Forelimb muscle (tissue), 1 donor: ENCODE data around the gene LDB3. TPM values are rescaled to one million over a fixed set of nuclear protein-coding genes. Genes with fewer than 3 reads are reported as not detected.

Source experiments
- DNase-seq: peaks from one replicate; pipeline ENCODE4 v3.0.0-alpha.2; 2013; ENCODE audit warnings: low read depth
- polyA plus RNA-seq: library from polyadenylated mRNA; unstranded; fragments of 120-200 nt; gene quantifications from one replicate; pipeline ENCODE4 v1.2.1, GENCODE V29; 2013; ENCODE audit not compliant: insufficient read length

Gene LDB3
- polyA plus RNA-seq, 1 donor = 992 TPM

DNA sequence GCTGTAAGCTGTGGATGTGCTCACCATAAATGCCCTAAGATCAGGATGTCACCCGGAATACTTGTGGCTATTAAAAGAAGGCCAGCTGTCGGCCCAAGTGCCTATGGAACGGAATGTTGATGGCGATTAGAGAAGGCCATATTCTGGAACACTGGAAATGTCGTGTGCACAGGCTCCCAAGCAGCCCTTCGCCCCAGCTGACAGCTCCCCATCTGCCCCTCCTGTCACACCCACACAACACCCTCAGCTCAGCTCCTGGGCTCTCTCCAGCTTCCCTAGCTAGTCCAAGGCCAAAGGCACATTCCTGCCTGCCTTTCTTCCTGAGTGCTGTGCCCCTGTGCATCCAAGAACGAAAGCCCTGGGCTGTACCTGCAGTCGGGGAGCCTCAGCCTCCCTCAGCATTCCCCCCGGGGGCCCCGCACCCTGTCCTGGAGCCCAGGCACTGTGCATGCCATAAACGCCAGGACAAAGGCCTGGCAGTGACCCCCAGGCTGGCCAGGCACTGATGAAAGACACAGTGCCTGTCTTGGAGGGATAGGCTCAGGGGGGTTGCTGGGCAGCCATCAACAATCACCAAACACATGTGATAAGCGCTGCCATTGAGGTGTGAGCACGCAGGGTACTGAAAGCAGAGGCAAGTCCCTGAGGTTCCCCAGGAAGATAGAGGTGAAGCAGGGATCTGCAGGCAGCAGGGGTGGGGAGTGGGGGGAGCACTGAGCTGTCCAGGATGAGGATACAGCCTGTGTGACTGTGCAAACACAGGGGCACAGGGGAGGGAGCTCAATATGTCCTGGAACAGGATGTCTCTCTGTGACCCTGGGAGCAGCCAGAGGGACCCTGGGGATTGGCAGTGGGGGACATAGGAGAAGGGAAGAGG, 3.7 kb upstream of the LDB3 start:
- DNase-seq = no peak

- no peak for DNase-seq
These were observed 3.1 kb upstream of the LDB3 start for GRCh38 chr10:86665218-86665607.

GRCh38 chr10:86665868-86666267, 2.4 kb upstream of the LDB3 start:
- no peak for DNase-seq

DNA sequence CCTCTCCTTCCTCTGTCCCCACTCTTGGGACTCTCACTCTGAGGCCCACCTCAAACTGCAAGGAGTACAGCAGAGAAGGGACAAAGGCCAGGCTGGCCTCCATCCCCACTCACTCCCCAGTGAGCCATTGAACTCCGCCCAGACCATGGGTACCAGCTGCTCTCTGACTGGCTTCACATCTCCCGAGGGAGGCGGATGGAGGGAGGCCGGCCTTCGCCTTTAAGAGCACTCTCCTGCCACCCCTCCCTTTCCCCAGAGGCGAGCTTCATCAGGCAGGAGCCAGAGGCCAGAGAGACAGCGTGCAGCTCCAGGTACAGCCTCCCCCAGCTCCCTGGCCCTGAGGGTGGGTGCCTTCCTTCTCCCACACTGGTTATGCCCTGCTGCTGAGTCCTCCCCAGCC, 1.8 kb upstream of the LDB3 start:
- DNase-seq = no peak

GRCh38 chr10:86667421-86668181, 710 bp upstream of the LDB3 start:
- no peak for DNase-seq

DNA sequence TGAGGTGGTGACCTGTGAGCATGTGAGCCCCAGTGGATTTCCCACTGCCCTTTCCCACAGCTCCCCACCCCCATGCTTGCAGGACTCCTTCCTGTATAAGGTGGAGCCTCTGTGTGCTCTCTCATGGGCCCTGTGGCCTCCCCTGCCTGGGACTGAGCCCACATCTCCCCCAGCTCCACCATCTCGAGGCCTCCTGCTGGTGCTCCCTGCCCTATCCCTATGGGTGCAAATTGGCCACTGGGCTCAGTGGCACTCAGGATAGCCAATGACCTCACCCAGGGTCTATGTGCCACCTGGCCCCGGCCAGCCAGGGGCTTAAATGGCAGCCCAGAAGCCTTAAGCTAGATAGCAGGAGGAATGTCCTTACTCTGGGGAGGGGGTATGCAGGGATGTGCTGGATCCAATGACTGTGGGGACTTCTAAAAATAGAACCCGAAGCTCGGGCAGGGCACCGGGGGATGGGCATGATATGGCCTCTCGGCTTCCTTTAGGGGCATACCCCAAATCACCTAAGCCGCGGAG, 2.0 kb downstream of the LDB3 start:
- DNase-seq = no peak

DNA sequence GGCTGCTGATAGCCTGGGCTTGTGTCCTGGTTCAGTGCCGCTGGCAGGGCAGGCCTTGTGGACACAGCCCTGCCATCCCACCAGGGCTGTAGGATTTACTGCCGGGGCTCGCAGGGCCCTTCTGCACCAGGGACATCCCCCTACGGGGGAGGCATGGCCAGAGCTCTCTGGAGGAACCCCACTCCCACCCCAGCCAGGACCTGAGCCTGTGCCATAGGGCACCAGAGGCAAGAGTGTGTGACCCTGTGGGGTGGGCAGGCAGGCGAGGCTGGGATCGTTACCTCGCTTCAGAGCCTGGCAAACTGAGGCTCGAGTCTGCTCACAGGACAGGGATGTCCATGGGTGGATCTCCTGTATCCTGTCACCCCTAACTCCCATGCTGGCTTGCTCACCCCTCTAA, 2.6 kb downstream of the LDB3 start:
- DNase-seq = no peak

- no peak for DNase-seq
These were observed 3.1 kb downstream of the LDB3 start for GRCh38 chr10:86671419-86671818.

- DNase-seq = no peak
These were observed 3.8 kb downstream of the LDB3 start for GRCh38 chr10:86671985-86672710.

DNA sequence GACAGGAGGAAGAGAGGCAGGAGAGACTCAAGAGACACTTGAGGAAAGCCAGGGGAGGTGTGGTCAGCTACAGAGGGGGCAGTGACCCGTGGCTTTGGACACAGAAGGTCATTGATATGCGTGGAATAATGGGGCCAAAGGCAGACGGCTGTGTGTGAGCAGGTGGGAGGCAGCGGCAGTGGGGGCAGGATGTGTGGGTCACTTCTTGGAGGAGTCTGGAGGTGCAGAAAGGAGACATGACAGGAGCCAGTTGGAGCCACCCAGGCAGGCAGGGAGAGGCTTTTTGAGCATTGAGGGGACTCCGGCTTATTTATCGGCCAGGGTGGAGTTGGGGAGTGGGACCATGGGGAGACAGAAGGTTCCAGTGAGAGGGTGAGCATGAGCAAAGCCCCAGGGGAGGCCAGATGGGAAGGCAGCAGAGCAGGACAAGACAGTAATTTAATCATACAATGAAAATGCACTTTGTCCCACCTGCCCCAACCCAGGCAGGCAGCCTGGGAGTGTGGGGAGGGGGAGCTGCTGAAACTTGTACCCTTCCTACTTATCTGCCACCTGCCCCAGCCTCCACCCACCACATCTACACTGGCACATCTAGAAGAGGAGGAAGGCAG, 5.0 kb downstream of the LDB3 start:
- no peak for DNase-seq

GRCh38 chr10:86673827-86674581, 5.7 kb downstream of the LDB3 start:
- no peak for DNase-seq

DNA sequence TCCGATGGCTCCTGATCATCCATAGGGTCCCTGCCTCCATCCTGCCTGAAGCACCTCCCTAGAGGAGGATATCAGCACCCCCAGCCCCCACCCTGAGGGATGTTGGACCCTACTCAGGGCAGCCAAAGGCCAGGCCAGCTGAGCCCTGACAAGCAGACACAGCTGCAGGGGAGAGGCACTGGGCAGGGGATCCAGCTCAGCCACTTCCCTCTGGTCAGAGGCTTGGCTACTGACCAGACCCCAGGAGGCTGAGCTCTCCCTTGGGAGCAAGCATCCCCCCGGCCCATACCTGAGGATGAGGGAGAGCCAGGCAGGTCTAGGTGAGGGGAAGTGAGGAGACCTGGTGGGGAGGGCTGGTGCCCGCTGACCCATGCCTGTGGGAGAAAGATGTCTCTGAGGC, 6.6 kb downstream of the LDB3 start:
- no peak for DNase-seq

- DNase-seq = no peak
These were observed 9.1 kb downstream of the LDB3 start for GRCh38 chr10:86677374-86677773.

DNA sequence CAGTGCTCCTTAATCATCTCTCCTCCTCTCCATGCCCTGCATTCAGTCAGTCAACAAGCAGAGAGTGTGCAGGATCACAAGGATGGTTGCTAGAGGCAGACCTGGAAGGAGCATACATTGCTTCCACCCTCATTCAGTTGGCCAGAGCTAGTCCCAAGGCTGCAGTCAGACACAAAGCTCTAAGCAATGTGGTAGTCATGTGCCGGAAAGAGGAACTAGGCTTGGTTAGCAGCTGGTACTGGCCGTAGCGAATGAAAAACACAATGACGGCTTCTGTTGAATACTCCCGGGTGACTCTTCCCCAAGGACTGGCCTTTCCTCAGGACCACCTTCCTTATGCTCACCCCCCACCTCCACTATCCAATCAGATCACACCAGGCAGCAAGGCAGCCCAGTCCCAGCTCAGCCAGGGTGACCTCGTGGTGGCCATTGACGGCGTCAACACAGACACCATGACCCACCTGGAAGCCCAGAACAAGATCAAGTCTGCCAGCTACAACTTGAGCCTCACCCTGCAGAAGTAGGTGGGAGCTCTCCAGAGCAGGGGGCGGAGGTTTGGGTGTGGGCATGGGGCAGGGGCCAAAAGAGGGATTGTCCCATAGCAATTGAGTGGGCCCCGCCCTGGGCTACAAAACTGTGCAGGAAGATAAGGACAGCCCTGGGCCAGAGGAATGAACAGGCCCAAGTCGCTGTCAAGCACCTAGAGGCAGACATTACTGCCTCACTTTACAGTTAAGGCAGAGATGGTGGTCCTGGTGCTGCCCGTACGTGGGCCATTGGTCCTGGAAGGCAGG, 10.9 kb downstream of the LDB3 start:
- no peak for DNase-seq

- DNase-seq = no peak
These were observed 12.7 kb downstream of the LDB3 start for GRCh38 chr10:86681047-86681446.

GRCh38 chr10:86681722-86682386, 13.5 kb downstream of the LDB3 start:
- DNase-seq = no peak

- no peak for DNase-seq
These were observed 14.4 kb downstream of the LDB3 start for GRCh38 chr10:86682675-86683074.

- no peak for DNase-seq
These were observed 16.2 kb downstream of the LDB3 start for GRCh38 chr10:86684331-86685097.

GRCh38 chr10:86685416-86685815, 17.1 kb downstream of the LDB3 start:
- DNase-seq = no peak
